GM18520 (cell line): ENCODE measurements around the gene PASD1.

Experiments used
- ATAC-seq: cut with Tn5 transposase; IDR thresholded peaks from one replicate; pipeline ENCODE4 v1.9.1; 2021; ENCODE audit not compliant: unreplicated experiment

PASD1 gene

GRCh38 chrX:151701071-151701470 lies 137.6 kb downstream of the PASD1 start:
- no peak for ATAC-seq

DNA sequence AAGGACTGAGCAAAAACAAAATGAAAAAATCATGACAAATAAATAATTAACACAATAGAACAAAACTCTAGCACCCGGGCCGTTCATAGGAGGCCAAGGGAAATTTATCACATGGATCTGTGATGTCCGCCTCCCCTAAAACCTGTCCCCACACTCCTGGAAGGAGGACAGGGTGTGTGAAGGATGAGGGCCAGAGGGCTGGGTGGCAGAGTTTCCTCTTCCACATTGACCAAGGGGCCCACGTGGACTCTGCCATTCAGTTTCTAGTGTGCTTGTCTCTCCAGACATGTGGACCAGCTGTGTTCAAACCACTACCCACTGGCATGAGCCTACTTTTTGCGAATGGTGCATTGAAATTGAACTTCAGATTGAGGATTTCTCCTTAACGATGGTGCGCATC lies 138.1 kb downstream of the PASD1 start:
- ATAC-seq, result no peak

- no peak for ATAC-seq
These were observed 138.7 kb downstream of the PASD1 start for GRCh38 chrX:151702026-151702714.

DNA sequence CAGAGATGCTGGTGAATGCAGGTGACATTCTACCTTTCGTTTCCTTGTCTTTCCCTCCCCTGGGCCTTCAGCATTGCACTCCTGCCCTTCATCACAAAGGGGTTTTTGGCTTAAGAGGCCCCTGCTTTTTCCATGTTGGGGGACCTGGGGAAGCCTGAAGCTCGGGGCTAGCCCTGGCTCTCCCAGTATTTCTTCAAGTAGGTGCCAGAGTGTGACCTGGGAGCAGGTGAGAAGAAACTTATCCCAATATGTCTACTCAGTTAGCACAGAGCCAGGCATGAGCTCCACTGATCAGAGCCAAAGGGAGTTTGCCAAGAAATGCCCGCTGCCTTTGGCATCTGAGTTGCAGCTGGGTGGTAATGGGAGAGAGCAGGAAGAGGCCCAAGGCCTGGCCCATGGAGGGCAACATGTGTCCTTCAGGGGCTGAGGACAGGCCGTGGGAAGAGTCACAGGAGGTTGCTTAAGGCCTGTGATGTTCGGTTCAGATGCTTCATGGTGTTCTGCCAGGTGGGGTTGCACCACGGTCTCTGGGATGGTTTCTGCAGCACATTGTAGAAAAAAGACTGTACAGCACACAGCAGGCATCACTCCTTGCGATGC lies 139.4 kb downstream of the PASD1 start:
- no peak for ATAC-seq

DNA sequence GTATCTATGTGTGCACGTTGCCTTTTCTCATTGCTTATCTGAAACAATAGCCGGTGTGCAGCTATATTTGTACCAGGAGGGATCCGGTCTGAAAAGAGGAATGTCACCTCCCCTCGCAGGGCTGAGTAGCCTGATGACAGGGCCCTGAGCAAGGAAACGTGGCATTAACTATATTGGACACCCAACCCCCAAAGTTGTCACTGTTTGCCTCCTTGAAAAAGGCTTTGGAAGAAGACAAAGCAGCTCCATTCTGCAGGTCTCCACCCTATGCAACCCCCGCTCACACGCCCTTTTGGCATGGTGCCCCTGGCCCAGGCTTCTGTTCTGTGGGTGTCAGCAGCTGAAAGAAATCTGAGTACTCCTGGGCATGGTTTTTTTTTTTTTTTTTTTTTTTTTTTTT lies 140.0 kb downstream of the PASD1 start:
- ATAC-seq, result no peak

- ATAC-seq, result no peak
These were observed 140.7 kb downstream of the PASD1 start for GRCh38 chrX:151704041-151704663.

- ATAC-seq, result no peak
These were observed 145.3 kb downstream of the PASD1 start for GRCh38 chrX:151708821-151709220.

DNA sequence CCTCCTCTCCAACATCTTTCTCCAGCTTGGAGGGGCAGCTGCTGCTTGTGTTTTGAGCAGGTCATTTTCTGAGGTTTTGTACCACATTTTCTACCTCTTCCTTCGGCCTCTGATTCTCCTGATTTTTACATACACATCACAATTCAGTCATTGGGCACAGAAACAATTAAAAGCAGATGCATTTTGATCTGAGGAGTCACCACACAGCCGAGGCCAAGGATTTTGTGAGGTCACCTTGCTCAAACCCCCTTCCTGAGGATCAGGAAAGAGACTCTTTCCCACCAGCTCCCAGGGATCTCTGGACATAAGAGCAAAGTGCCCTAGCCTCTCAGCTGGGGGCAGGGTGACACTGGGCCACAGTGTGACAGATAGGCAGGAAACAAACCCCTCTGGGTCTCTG lies 147.0 kb downstream of the PASD1 start:
- no peak for ATAC-seq

GRCh38 chrX:151711154-151711553 lies 147.7 kb downstream of the PASD1 start:
- ATAC-seq, result no peak

DNA sequence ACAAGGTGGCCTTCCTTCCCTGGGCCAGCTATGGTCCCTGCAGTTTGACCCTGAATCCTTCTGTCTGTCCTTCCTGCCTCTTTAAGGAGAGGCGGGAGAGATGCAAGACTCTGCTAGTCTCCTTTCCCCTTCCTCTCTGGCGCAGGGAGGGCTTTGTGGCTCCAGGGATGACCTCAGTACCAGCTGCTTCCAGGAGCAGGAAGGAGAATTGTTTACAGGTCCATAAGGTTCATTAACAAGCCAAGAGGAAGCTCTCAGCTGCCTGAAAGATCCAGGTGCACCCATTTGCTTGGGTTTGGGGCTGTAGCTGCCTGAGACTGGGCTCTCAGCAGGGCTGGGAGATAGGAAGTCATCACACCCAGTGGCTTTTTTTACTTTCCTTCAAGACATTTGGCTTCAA lies 148.3 kb downstream of the PASD1 start:
- no peak for ATAC-seq

DNA sequence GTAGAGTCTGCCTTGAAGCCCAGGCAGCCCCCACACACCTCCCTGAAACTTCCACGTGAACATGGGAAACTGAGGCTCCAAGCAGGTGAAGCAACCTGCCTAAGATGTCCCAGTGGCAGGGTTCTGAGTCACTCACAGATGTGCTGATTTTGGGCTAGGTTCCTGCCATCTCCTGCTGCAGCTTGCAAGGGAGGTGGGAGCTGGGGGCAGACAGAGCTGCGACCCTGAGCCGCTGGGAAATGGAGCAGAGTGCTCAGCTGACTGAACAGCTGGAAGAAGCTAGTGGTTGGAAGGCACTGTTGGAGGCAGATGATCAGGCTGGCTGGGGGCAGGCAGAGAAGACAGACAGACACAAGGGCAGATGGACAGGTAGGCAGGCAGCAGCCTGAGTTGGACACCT lies 148.8 kb downstream of the PASD1 start:
- ATAC-seq, result no peak

DNA sequence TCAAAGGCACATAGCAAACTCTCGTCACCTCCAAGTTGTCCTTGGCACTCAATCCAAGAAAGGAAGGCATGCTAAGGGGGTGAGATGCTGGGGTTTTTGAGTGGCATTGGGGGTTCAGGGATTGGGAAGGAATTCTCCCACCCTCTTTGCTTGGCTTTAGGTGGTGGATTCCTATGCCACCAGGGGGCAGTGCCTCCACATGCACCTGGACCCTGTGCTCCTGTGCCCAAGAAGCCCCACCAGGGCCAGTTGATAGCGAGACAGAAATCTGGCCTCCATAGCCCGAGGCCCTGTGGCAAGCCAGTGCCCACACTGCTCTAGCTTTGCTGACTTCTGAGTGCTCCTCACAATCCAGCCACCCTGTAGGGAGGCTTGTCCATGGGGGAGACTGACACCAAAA lies 150.4 kb downstream of the PASD1 start:
- no peak for ATAC-seq

DNA sequence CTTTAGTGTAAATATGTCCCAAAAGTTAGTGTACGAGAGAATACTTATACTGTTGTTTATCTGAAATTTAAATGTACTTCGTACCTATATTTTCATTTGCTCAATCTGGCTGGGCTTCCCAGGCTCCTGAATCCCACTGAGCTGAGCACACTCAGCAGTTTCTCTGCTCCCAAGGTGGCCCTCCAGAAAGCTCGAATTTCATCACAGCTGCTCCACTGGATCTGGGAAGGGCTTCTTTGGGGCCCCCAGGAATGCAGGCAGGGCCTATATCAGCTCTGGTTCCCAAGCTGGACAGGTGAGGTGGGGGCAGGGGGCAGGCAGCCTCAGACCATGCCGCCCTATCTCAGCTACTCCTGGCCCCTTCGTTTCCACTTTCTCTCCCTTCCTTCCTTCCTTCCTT lies 150.9 kb downstream of the PASD1 start:
- no peak for ATAC-seq

DNA sequence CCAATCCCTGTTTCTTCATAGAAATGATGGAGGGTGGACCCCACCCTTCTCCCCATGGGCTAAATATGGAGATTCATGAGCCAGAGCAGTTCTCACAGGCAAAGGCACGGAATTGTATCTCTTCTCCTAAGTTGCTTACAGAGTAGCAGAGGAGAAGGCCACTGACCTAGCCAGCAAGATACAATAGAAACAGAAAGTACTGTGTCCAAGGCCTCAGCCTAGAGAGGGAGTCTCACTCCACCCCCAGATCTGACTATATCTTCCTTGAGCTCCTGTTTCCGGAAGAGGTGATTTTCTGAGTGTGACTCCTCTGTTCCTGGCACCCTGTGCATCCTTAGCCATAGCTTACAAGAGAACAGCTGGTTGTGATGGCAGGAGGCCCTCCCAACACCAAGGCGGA lies 152.3 kb downstream of the PASD1 start, which contains the start of gene FATE1:
Gene FATE1, plus strand, starts transcription at position 284 of the 400 bp plus-strand sequence. Its CDS starts 85 bp downstream, at position 369.
- no peak for ATAC-seq

- ATAC-seq, result no peak
These were observed 158.9 kb downstream of the PASD1 start for GRCh38 chrX:151722241-151722846.

DNA sequence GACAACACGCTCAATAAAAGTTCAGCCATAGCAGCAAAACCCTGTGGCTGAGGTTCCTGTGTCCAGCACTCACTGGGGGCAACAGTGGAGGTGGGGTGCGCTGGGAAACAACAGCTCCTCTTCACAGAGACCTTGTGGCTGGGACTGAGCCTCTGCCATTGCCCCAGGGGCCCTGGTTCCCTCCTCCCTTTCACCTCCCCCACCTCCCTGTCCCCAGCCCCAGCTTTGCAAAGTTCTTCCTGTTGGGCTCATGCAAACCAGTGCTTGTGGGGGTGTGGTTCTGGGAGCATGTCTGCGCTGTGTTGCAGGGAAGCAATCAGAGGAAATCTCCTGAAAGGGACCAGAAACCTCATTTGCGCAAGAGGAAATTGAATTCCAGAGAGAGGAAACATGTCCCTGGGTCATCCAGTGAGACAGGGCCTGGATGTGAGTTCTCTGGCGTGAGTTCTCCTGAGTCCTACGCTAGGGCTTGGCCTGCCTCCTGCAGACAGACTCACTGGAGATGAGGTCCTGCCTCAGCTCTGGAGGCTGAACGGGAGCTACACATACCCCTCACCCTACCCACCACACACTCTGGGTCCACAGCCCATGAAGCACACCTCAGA lies 159.8 kb downstream of the PASD1 start:
- no peak for ATAC-seq

DNA sequence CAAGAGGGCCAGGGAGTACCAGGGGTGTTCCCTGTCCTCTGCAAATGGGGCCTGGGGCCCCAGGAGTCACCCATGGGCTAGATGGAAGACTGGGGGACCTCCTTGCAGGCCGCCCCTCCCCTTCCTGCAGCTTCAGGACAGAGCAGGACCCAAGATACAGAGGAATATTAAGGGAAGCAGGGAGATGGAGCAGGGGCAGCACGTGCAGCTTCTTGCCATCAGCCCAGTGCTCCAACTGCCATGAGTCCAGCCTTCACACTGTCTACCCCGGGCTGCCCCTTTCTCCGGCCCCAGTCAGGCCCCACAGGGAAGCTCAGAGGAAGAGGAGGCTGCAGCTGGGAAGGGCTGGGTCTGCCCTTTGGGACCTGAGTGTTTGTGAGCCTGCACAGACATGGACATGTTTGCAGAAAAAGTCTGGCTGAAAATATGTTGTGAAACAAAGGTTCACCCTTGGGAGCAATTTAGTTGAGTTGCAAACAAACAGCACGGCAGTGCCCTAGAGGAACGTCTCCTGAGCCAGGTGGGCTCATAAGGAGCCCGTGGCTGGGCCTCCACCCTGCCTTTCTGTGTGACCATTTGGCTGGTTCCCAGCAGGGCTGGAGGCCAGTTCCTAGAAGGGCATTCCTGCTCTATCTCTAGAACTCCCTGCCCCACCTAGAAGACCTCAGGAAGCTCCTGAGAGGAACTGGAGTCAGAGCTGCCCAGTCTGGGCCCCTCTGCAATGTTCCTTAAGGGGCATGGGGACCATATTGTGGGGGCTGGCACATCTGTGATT lies 161.3 kb downstream of the PASD1 start:
- ATAC-seq, result no peak

- ATAC-seq, result no peak
These were observed 161.8 kb downstream of the PASD1 start for GRCh38 chrX:151725338-151725614.
